Breast epithelium (tissue), 3 donors: ENCODE results near the gene URB1.

ENCODE experiments used
- CTCF ChIP-seq, 3 donors: fragments of 450-650 bp; IDR thresholded peaks; one replicate each; pipeline ENCODE4 v1.5.1; 2016 to 2017; ENCODE audit warnings: antibody characterized with exemption in 3 of 3, mild to moderate bottlenecking in 3 of 3, moderate library complexity in 3 of 3
- POLR2A ChIP-seq: fragments of 450-650 bp; IDR thresholded peaks from one replicate; pipeline ENCODE4 v1.6.1; 2016; ENCODE audit warnings: antibody characterized with exemption, mild to moderate bottlenecking, moderate library complexity
- POLR2AphosphoS5 ChIP-seq, 3 donors: sonication (generic); formaldehyde crosslinking; IDR thresholded peaks; one replicate each; pipeline ENCODE4 v1.6.1; 2017; ENCODE audit warnings: antibody characterized with exemption in 3 of 3

GRCh38 chr21:32340863-32341848 lies 51.7 kb downstream of the URB1 start:
- TF ChIP-seq POLR2A (no peak), CTCF (IDR thresholded peaks at IDR 0.05) (no peak), POLR2AphosphoS5 (IDR thresholded peaks at IDR 0.05) (no peak)
